HG03196 (cell line): ENCODE results near the gene DPY19L1.
"Not testable (repeated sequence)": the region's sequence is repeated elsewhere in the genome, so short reads cannot be mapped to it uniquely, and the experiment has no call there.

ENCODE experiments used
- ATAC-seq: cut with Tn5 transposase; IDR thresholded peaks from one replicate; pipeline ENCODE4 v1.9.1; 2021; ENCODE audit not compliant: unreplicated experiment

DPY19L1 gene

GRCh38 chr7:34991938-34992840 lies 45.1 kb downstream of the DPY19L1 start:
- peak; percentile 76 for ATAC-seq

- not testable (repeated sequence) for ATAC-seq
These were observed 48.7 kb downstream of the DPY19L1 start for GRCh38 chr7:34988442-34989125.

GRCh38 chr7:34985155-34985554 lies 52.1 kb downstream of the DPY19L1 start:
- not testable (repeated sequence) for ATAC-seq

GRCh38 chr7:34984140-34984539 lies 53.1 kb downstream of the DPY19L1 start:
- not testable (repeated sequence) for ATAC-seq

GRCh38 chr7:34982371-34983019 lies 54.8 kb downstream of the DPY19L1 start:
- ATAC-seq, result no peak

GRCh38 chr7:34979124-34979523 lies 58.2 kb downstream of the DPY19L1 start:
- not testable (repeated sequence) for ATAC-seq

GRCh38 chr7:34973400-34973760 lies 63.9 kb downstream of the DPY19L1 start:
- ATAC-seq, result no peak

- peak; percentile 63 for ATAC-seq
These were observed 64.4 kb downstream of the DPY19L1 start for GRCh38 chr7:34972739-34973399.

- ATAC-seq, result not testable (repeated sequence)
These were observed 69.5 kb downstream of the DPY19L1 start for GRCh38 chr7:34967818-34968217.

- ATAC-seq, result not testable (repeated sequence)
These were observed 70.8 kb downstream of the DPY19L1 start for GRCh38 chr7:34966504-34966903.

GRCh38 chr7:34958021-34958420 lies 79.3 kb downstream of the DPY19L1 start:
- no peak for ATAC-seq

GRCh38 chr7:34952822-34953221 lies 84.5 kb downstream of the DPY19L1 start:
- ATAC-seq, result no peak

GRCh38 chr7:34949361-34949760 lies 87.9 kb downstream of the DPY19L1 start:
- no peak for ATAC-seq

GRCh38 chr7:34947427-34947826 lies 89.9 kb downstream of the DPY19L1 start:
- not testable (repeated sequence) for ATAC-seq

GRCh38 chr7:34946486-34946885 lies 90.8 kb downstream of the DPY19L1 start:
- ATAC-seq, result no peak

- not testable (repeated sequence) for ATAC-seq
These were observed 91.3 kb downstream of the DPY19L1 start for GRCh38 chr7:34945894-34946477.

GRCh38 chr7:34939175-34939574 lies 98.1 kb downstream of the DPY19L1 start:
- no peak for ATAC-seq

GRCh38 chr7:34935735-34936165 lies 101.5 kb downstream of the DPY19L1 start:
- ATAC-seq, result not testable (repeated sequence)

- no peak for ATAC-seq
These were observed 105.5 kb downstream of the DPY19L1 start for GRCh38 chr7:34931739-34932138.

GRCh38 chr7:34929783-34930182 lies 107.5 kb downstream of the DPY19L1 start:
- not testable (repeated sequence) for ATAC-seq

- no peak for ATAC-seq
These were observed 108.7 kb downstream of the DPY19L1 start for GRCh38 chr7:34928560-34928959.
